Activated CD8-positive, alpha-beta T cell treated with anti-CD3 and anti-CD28 coated beads for 36 hours (primary cell): ENCODE results near the gene KIRREL1. TPM values are rescaled to one million over a fixed set of nuclear protein-coding genes. Genes with fewer than 3 reads are reported as not detected.

Source experiments
- ATAC-seq: fragments of 200-7000 bp; cut with Tn5 transposase; one replicate; pipeline ENCODE4 v1.10.0; 2021; ENCODE audit warnings: mild to moderate bottlenecking, moderate library complexity
- CTCF ChIA-PET: fragments of 350-600 bp; sonication (Branson Sonifier 250); formaldehyde crosslinking; loops from one replicate; lab custom pipeline; 2021; ENCODE audit warnings: antibody characterized with exemption; lab: Charles Lee
- POLR2A ChIA-PET: fragments of 350-600 bp; sonication (Branson Sonifier 250); formaldehyde crosslinking; loops from one replicate; lab custom pipeline; 2021; ENCODE audit warnings: antibody characterized with exemption; lab: Charles Lee
- DNase-seq: peaks from one replicate; pipeline ENCODE4 v3.0.0-alpha.2; 2020
- H3K27ac Mint-ChIP-seq: one replicate; pipeline ENCODE4 v1.8.0; 2021; ENCODE audit warnings: mild to moderate bottlenecking, mixed read lengths
- H3K27me3 Mint-ChIP-seq: one replicate; pipeline ENCODE4 v1.8.0; 2021; ENCODE audit warnings: mixed read lengths
- H3K36me3 Mint-ChIP-seq: one replicate; pipeline ENCODE4 v1.8.0; 2021; ENCODE audit warnings: low read depth, mixed read lengths
- H3K4me1 Mint-ChIP-seq: one replicate; pipeline ENCODE4 v1.8.0; 2021; ENCODE audit warnings: low read depth, mixed read lengths
- H3K4me3 Mint-ChIP-seq: one replicate; pipeline ENCODE4 v1.8.0; 2021; ENCODE audit warnings: mild to moderate bottlenecking, moderate library complexity, mixed read lengths
- H3K9me3 Mint-ChIP-seq: one replicate; pipeline ENCODE4 v1.8.0; 2021; ENCODE audit warnings: mixed read lengths
- CTCF ChIP-seq: fragments of 200-600 bp; IDR thresholded peaks from one replicate; pipeline ENCODE4 v1.8.0; 2022; ENCODE audit warnings: antibody characterized with exemption, mild to moderate bottlenecking
- intact Hi-C: fragments of 100-400 bp; cut with micrococcal nuclease; formaldehyde crosslinking; loops from one replicate; pipeline ENCODE4 v1.10.0; 2022
- total RNA-seq, 2 experiments: library from RNA; stranded (reverse); gene quantifications; one replicate each; pipeline ENCODE4 v1.2.3, GENCODE V29; 2021

The KIRREL1 gene
- total RNA-seq, 2 experiments from 2014 or later: 0.11 to 0.16 TPM

- no peak for TF ChIP-seq CTCF
- CTCF ChIA-PET: interaction anchor here (1.1 to 1.6 kb wide), 2 partner anchors 8 to 125 kb away, joined by 3 read pairs; no protein-coding TSS in a partner anchor
- intact Hi-C loops: no loop called here
- Mint-ChIP-seq H3K4me3 (no peak overlapping the region), H3K4me1 (no peaks in the 10 kb centered on the region), H3K27ac (no peak overlapping the region), H3K27me3 (peaks cover 1% of the 10 kb centered on the region), H3K9me3 (no peaks in the 10 kb centered on the region), H3K36me3 (no peaks in the 10 kb centered on the region)
- DNase-seq (no peak), ATAC-seq (no peak)
- POLR2A ChIA-PET: no interaction called here
These were observed 7.1 kb downstream of the KIRREL1 start for GRCh38 chr1:158000507-158000906.

GRCh38 chr1:158002022-158002630 lies 8.7 kb downstream of the KIRREL1 start:
- Mint-ChIP-seq H3K27me3 (peaks cover 2% of the 10 kb centered on the region), H3K4me1 (no peaks in the 10 kb centered on the region), H3K9me3 (no peaks in the 10 kb centered on the region), H3K4me3 (no peak overlapping the region), H3K36me3 (no peaks in the 10 kb centered on the region), H3K27ac (no peak overlapping the region)
- TF ChIP-seq CTCF: no peak
- no peak for DNase-seq
- intact Hi-C loops: no loop called here
- no peak for ATAC-seq
- ChIA-PET POLR2A (no interaction called here), CTCF (interaction anchor here (1.1 to 1.4 kb wide), 2 partner anchors 10 to 12 kb away, joined by 4 to 8 read pairs; no protein-coding TSS in a partner anchor)

GRCh38 chr1:158002631-158003405 lies 9.4 kb downstream of the KIRREL1 start:
- no peak for ATAC-seq
- H3K27me3 Mint-ChIP-seq: peaks cover 2% of the 10 kb centered on the region
- CTCF ChIA-PET: interaction anchor here (1.1 to 1.4 kb wide), 2 partner anchors 11 to 13 kb away, joined by 4 to 8 read pairs; no protein-coding TSS in a partner anchor
- no peak overlapping the region for H3K27ac Mint-ChIP-seq
- DNase-seq: no peak
- no peak overlapping the region for H3K4me3 Mint-ChIP-seq
- TF ChIP-seq CTCF: no peak
- H3K36me3 Mint-ChIP-seq: no peaks in the 10 kb centered on the region
- POLR2A ChIA-PET: no interaction called here
- H3K4me1 Mint-ChIP-seq: no peaks in the 10 kb centered on the region
- H3K9me3 Mint-ChIP-seq: no peaks in the 10 kb centered on the region
- intact Hi-C loops: no loop called here

- Mint-ChIP-seq H3K27me3 (peaks cover 4% of the 10 kb centered on the region), H3K36me3 (no peaks in the 10 kb centered on the region), H3K27ac (no peak overlapping the region), H3K9me3 (no peaks in the 10 kb centered on the region), H3K4me3 (no peak overlapping the region), H3K4me1 (no peaks in the 10 kb centered on the region)
- DNase-seq: no peak
- intact Hi-C loops: no loop called here
- TF ChIP-seq CTCF: no peak
- ChIA-PET CTCF (no interaction called here), POLR2A (no interaction called here)
- ATAC-seq: no peak
These were observed 10.0 kb downstream of the KIRREL1 start for GRCh38 chr1:158003406-158003800.

- no peak overlapping the region for H3K4me3 Mint-ChIP-seq
- no peaks in the 10 kb centered on the region for H3K36me3 Mint-ChIP-seq
- H3K4me1 Mint-ChIP-seq: no peaks in the 10 kb centered on the region
- TF ChIP-seq CTCF: no peak
- CTCF ChIA-PET: interaction anchor here (1.2 to 1.6 kb wide), 2 partner anchors 31 to 41 kb away, joined by 3 read pairs; no protein-coding TSS in a partner anchor
- H3K9me3 Mint-ChIP-seq: no peaks in the 10 kb centered on the region
- POLR2A ChIA-PET: no interaction called here
- ATAC-seq: no peak
- H3K27ac Mint-ChIP-seq: no peak overlapping the region
- H3K27me3 Mint-ChIP-seq: peaks cover 4% of the 10 kb centered on the region
- DNase-seq: no peak
- intact Hi-C loops: no loop called here
These were observed 11.8 kb downstream of the KIRREL1 start for GRCh38 chr1:158005224-158005623.
